Panc1 (cell line): Measurements from ENCODE around the gene SARS1. TPM values are rescaled to one million over a fixed set of nuclear protein-coding genes. Genes with fewer than 3 reads are reported as not detected.

Experiments used
- ATAC-seq: fragments of 200-7000 bp; cut with Tn5 transposase; 2 replicates; pipeline ENCODE4 v1.9.1; 2020; ENCODE audit warnings: mild to moderate bottlenecking, moderate library complexity
- BruUV-seq: library from RNA; stranded (reverse); fragments of 400-500 nt; replicated peaks from 2 replicates; lab custom pipeline; 2021; lab: Mats Ljungman, UMichigan
- CTCF ChIA-PET: fragments of 300-600 bp; sonication (Branson Sonifier 250); formaldehyde crosslinking; loops from one replicate; lab custom pipeline; 2022; ENCODE audit warnings: antibody characterized with exemption; lab: Charles Lee
- POLR2A ChIA-PET: fragments of 300-600 bp; sonication (Branson Sonifier 250); formaldehyde crosslinking; loops from one replicate; lab custom pipeline; 2022; ENCODE audit warnings: antibody characterized with exemption; lab: Charles Lee
- DNase-seq: peaks from one replicate; pipeline ENCODE4 v3.0.0-alpha.2; 2010; ENCODE audit warnings: low read depth, low spot score
- H3K27ac ChIP-seq: 2 replicates; pipeline ENCODE4 v1.5.1; 2011; ENCODE audit warnings: mild to moderate bottlenecking, low read length, inconsistent platforms
- H3K27me3 ChIP-seq: fragments of 200-500 bp; sonication (Bioruptor generic); 2 replicates; pipeline ENCODE4 v1.6.0; 2014; ENCODE audit warnings: low read length, inconsistent platforms; ENCODE audit not compliant: control insufficient read depth, insufficient read depth
- H3K36me3 ChIP-seq: fragments of 200-500 bp; sonication (Bioruptor generic); 2 replicates; pipeline ENCODE4 v1.5.1; 2014; ENCODE audit warnings: inconsistent platforms, mild to moderate bottlenecking, low read length, moderate library complexity; ENCODE audit not compliant: control insufficient read depth, insufficient read depth
- H3K4me1 ChIP-seq: 2 replicates; pipeline ENCODE4 v1.5.1; 2011; ENCODE audit warnings: inconsistent platforms, mild to moderate bottlenecking, low read length, moderate library complexity; ENCODE audit not compliant: control insufficient read depth, insufficient read depth
- H3K4me3 ChIP-seq, 2 experiments: 2 replicates each; pipeline ENCODE4 v1.5.1; 2011 to 2012; ENCODE audit warnings: low read depth in 2 of 2, low read length in 2 of 2, mild to moderate bottlenecking in 2 of 2, inconsistent platforms in 1 of 2, moderate library complexity in 1 of 2
- H3K9me3 ChIP-seq: fragments of 200-500 bp; sonication (Bioruptor generic); 2 replicates; pipeline ENCODE4 v1.5.1; 2014; ENCODE audit warnings: low read depth, mild to moderate bottlenecking, inconsistent platforms, low read length, moderate library complexity; ENCODE audit not compliant: control insufficient read depth, insufficient read depth
- POLR2AphosphoS5 ChIP-seq: IDR thresholded peaks from 2 replicates; pipeline ENCODE4 v1.6.1; 2012; ENCODE audit warnings: mild to moderate bottlenecking, low read depth, low read length, moderate library complexity
- SIN3A ChIP-seq: IDR thresholded peaks from 2 replicates; pipeline ENCODE4 v1.6.1; 2012; ENCODE audit warnings: low read depth, mild to moderate bottlenecking, low read length, moderate library complexity, borderline replicate concordance; ENCODE audit not compliant: insufficient read depth
- TCF7L2 ChIP-seq: IDR thresholded peaks from 2 replicates; pipeline ENCODE4 v1.6.1; 2011; ENCODE audit warnings: mild to moderate bottlenecking, low read depth, low read length, inconsistent platforms
- in situ Hi-C: cut with HindIII; loops from 2 replicates; pipeline ENCODE4 v1.10.0; 2016; ENCODE audit warnings: low sequenced_read_pairs, low pct_unique_long_range_greater_than_20kb
- intact Hi-C: fragments of 100-400 bp; cut with micrococcal nuclease; formaldehyde crosslinking; loops from one replicate; pipeline ENCODE4 v1.10.0; 2022; ENCODE audit not compliant: unreplicated experiment
- total RNA-seq: library from RNA; stranded (reverse); gene quantifications from one replicate; pipeline ENCODE4 v1.2.1, GENCODE V29; 2021; ENCODE audit not compliant: unreplicated experiment
- TF ChIP-seq, protein P1 (sequence below), 2 experiments: IDR thresholded peaks; 2 replicates each; pipeline ENCODE4 v1.6.1; 2011 to 2012; ENCODE audit warnings: low read depth in 2 of 2, control low read depth in 1 of 2, low read length in 1 of 2, mild to moderate bottlenecking in 1 of 2, moderate library complexity in 1 of 2; ENCODE audit not compliant: insufficient read depth in 1 of 2
- TF ChIP-seq, protein P2 (sequence below): fragments of 450-650 bp; IDR thresholded peaks from 2 replicates; pipeline ENCODE4 v1.5.1; 2017; ENCODE audit warnings: mild to moderate bottlenecking

Gene SARS1
- total RNA-seq, 1 experiment from 2014 or later: 115 TPM

DNA sequence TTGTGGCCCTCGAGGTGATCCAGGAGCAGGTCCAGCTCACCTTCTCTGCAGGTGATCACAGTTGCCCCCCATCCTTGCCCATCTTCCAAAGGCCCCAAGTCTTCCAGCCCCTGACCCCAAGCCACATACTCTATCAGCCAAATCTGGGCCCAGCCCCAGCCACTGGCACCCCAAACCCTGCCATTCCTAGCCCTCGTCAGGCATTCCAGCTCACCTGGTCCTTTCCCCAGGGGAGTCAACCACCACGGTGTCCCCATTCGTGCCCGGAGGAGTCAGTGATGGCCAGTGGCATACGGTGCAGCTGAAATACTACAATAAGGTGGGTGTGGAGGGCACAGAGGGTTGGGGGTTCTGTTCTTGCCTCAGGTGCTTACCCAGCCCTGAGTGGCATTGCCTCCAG, 47.9 kb downstream of the SARS1 start:
- no peaks in the 10 kb centered on the region for H3K9me3 ChIP-seq
- no peak for DNase-seq
- H3K27ac ChIP-seq: no peak overlapping the region
- no peaks in the 10 kb centered on the region for H3K36me3 ChIP-seq
- intact Hi-C loops: loop anchor here (5.0 kb wide), 1 partner anchor 136 kb away; the partner anchor contains the start of gene SORT1
- no peaks in the 10 kb centered on the region for H3K27me3 ChIP-seq
- no TSS peak for BruUV-seq
- CTCF ChIA-PET: no interaction called here
- no peaks in the 10 kb centered on the region for H3K4me1 ChIP-seq
- POLR2A ChIA-PET: no interaction called here
- TF ChIP-seq TCF7L2 (no peak), SIN3A (no peak), POLR2AphosphoS5 (no peak)
- TF ChIP-seq, protein P1, sequence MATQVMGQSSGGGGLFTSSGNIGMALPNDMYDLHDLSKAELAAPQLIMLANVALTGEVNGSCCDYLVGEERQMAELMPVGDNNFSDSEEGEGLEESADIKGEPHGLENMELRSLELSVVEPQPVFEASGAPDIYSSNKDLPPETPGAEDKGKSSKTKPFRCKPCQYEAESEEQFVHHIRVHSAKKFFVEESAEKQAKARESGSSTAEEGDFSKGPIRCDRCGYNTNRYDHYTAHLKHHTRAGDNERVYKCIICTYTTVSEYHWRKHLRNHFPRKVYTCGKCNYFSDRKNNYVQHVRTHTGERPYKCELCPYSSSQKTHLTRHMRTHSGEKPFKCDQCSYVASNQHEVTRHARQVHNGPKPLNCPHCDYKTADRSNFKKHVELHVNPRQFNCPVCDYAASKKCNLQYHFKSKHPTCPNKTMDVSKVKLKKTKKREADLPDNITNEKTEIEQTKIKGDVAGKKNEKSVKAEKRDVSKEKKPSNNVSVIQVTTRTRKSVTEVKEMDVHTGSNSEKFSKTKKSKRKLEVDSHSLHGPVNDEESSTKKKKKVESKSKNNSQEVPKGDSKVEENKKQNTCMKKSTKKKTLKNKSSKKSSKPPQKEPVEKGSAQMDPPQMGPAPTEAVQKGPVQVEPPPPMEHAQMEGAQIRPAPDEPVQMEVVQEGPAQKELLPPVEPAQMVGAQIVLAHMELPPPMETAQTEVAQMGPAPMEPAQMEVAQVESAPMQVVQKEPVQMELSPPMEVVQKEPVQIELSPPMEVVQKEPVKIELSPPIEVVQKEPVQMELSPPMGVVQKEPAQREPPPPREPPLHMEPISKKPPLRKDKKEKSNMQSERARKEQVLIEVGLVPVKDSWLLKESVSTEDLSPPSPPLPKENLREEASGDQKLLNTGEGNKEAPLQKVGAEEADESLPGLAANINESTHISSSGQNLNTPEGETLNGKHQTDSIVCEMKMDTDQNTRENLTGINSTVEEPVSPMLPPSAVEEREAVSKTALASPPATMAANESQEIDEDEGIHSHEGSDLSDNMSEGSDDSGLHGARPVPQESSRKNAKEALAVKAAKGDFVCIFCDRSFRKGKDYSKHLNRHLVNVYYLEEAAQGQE (IDR thresholded peaks at IDR 0.05; ENCODE audit: insufficient read depth in 1 of 2, low read depth in 2 of 2, low read length in 1 of 2): no peak
- TF ChIP-seq, protein P2, sequence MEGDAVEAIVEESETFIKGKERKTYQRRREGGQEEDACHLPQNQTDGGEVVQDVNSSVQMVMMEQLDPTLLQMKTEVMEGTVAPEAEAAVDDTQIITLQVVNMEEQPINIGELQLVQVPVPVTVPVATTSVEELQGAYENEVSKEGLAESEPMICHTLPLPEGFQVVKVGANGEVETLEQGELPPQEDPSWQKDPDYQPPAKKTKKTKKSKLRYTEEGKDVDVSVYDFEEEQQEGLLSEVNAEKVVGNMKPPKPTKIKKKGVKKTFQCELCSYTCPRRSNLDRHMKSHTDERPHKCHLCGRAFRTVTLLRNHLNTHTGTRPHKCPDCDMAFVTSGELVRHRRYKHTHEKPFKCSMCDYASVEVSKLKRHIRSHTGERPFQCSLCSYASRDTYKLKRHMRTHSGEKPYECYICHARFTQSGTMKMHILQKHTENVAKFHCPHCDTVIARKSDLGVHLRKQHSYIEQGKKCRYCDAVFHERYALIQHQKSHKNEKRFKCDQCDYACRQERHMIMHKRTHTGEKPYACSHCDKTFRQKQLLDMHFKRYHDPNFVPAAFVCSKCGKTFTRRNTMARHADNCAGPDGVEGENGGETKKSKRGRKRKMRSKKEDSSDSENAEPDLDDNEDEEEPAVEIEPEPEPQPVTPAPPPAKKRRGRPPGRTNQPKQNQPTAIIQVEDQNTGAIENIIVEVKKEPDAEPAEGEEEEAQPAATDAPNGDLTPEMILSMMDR: no peak
- no peak overlapping the region for H3K4me3 ChIP-seq
- in situ Hi-C loops: no loop called here
- ATAC-seq: no peak

- in situ Hi-C loops (no loop called here), intact Hi-C loops (loop anchor here (5.0 kb wide), 1 partner anchor 135 kb away; the partner anchor contains the start of gene SORT1)
- no peaks in the 10 kb centered on the region for H3K9me3 ChIP-seq
- POLR2A ChIA-PET: no interaction called here
- CTCF ChIA-PET: interaction anchor here (0.6 to 0.8 kb wide), 2 partner anchors 23 to 59 kb away, joined by 3 read pairs; no protein-coding TSS in a partner anchor
- BruUV-seq: no TSS peak
- DNase-seq (no peak), ATAC-seq (no peak)
- TF ChIP-seq, protein P1 (IDR thresholded peaks at IDR 0.05; ENCODE audit: insufficient read depth in 1 of 2, low read depth in 2 of 2, low read length in 1 of 2): no peak
- no peak for TF ChIP-seq POLR2AphosphoS5
- no peak for TF ChIP-seq TCF7L2
- TF ChIP-seq, protein P2: no peak
- no peak for TF ChIP-seq SIN3A
- H3K4me3 ChIP-seq: no peak overlapping the region
- no peaks in the 10 kb centered on the region for H3K4me1 ChIP-seq
- no peaks in the 10 kb centered on the region for H3K36me3 ChIP-seq
- H3K27ac ChIP-seq: no peak overlapping the region
- H3K27me3 ChIP-seq: no peaks in the 10 kb centered on the region
Measured at GRCh38 chr1:109262231-109263055, 48.7 kb downstream of the SARS1 start.
